ENCODE data around the gene COL4A2.

DNA sequence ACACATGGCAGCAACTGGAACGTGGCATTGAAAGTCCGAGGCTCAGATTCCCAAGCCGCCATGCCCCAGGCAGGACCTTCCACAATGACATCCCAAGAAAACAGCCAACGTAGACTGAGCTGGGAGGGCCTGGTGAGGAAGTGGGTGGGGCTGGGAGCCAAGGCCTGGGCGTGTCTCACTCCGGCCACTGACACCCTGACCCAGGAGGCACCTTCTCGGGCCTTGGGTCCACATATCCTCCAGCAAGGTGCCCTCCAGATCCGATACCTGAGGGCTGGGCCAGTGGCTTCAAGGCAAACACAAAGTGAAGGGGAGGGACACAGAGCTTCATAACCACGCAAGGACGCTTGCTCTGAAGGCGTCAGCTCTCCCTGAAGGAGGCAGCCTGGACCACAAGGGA lies 211.5 kb downstream of the COL4A2 start:
- TF ChIP-seq, protein P1, sequence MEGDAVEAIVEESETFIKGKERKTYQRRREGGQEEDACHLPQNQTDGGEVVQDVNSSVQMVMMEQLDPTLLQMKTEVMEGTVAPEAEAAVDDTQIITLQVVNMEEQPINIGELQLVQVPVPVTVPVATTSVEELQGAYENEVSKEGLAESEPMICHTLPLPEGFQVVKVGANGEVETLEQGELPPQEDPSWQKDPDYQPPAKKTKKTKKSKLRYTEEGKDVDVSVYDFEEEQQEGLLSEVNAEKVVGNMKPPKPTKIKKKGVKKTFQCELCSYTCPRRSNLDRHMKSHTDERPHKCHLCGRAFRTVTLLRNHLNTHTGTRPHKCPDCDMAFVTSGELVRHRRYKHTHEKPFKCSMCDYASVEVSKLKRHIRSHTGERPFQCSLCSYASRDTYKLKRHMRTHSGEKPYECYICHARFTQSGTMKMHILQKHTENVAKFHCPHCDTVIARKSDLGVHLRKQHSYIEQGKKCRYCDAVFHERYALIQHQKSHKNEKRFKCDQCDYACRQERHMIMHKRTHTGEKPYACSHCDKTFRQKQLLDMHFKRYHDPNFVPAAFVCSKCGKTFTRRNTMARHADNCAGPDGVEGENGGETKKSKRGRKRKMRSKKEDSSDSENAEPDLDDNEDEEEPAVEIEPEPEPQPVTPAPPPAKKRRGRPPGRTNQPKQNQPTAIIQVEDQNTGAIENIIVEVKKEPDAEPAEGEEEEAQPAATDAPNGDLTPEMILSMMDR (IDR thresholded peaks at IDR 0.05): no peak
- no peak for TF ChIP-seq POLR2A (IDR thresholded peaks at IDR 0.05)
